CD4-positive, alpha-beta T cell (primary cell): ENCODE measurements around the gene PACSIN1. TPM values are rescaled to one million over a fixed set of nuclear protein-coding genes. Genes with fewer than 3 reads are reported as not detected.

Experiments used
- ATAC-seq: fragments of 200-7000 bp; cut with Tn5 transposase; one replicate; pipeline ENCODE4 v1.10.0; 2022; ENCODE audit warnings: mild to moderate bottlenecking; ENCODE audit not compliant: poor library complexity
- CTCF ChIA-PET: fragments of 350-600 bp; sonication (Branson Sonifier 250); formaldehyde crosslinking; loops from one replicate; lab custom pipeline; 2021; ENCODE audit warnings: antibody characterized with exemption, inconsistent platforms; lab: Charles Lee
- POLR2A ChIA-PET: fragments of 350-600 bp; sonication (Branson Sonifier 250); formaldehyde crosslinking; loops from one replicate; lab custom pipeline; 2021; ENCODE audit warnings: antibody characterized with exemption, inconsistent platforms; lab: Charles Lee
- DNase-seq, 14 experiments: peaks; one replicate each; pipeline ENCODE4 v3.0.0-alpha.2; 2013 to 2020; ENCODE audit warnings: mixed read lengths in 2 of 14
- H3K27ac ChIP-seq, 2 donors: one replicate each; pipeline versions ENCODE4 v1.5.1 to v1.7.0; 2013; ENCODE audit warnings: low read length in 2 of 2, low read depth in 1 of 2, mild to moderate bottlenecking in 1 of 2
- H3K27me3 ChIP-seq, 2 experiments: 1 replicate in 1 of 2; 2 replicates in 1 of 2; pipeline versions ENCODE4 v1.6.1 to v1.7.0; 2013; ENCODE audit warnings: low read length in 2 of 2, control low read depth in 1 of 2, mild to moderate bottlenecking in 1 of 2, moderate library complexity in 1 of 2; ENCODE audit not compliant: insufficient read depth in 2 of 2, control insufficient read depth in 1 of 2
- H3K36me3 ChIP-seq: one replicate; pipeline ENCODE4 v1.6.1; 2013; ENCODE audit warnings: low read length, control low read depth; ENCODE audit not compliant: insufficient read depth
- H3K4me1 ChIP-seq: one replicate; pipeline ENCODE4 v1.6.1; 2013; ENCODE audit warnings: low read length, control low read depth; ENCODE audit not compliant: insufficient read depth
- H3K4me3 ChIP-seq: one replicate; pipeline ENCODE4 v1.5.1; 2013; ENCODE audit warnings: mild to moderate bottlenecking, low read length, moderate library complexity
- H3K9me3 ChIP-seq, 2 experiments: 1 replicate in 1 of 2; 2 replicates in 1 of 2; pipeline versions ENCODE4 v1.6.1 to v1.7.0; 2013; ENCODE audit warnings: low read length in 2 of 2, mild to moderate bottlenecking in 2 of 2, control low read depth in 1 of 2, moderate library complexity in 1 of 2; ENCODE audit not compliant: control insufficient read depth in 1 of 2, insufficient read depth in 1 of 2
- H3K27ac Mint-ChIP-seq: one replicate; pipeline ENCODE4 v1.8.0; 2020; ENCODE audit warnings: mixed read lengths
- H3K27me3 Mint-ChIP-seq: one replicate; pipeline ENCODE4 v1.8.0; 2021; ENCODE audit warnings: mixed read lengths
- H3K36me3 Mint-ChIP-seq: one replicate; pipeline ENCODE4 v1.8.0; 2021; ENCODE audit warnings: low read depth, mixed read lengths
- H3K4me1 Mint-ChIP-seq: one replicate; pipeline ENCODE4 v1.8.0; 2021; ENCODE audit warnings: low read depth, mixed read lengths
- H3K4me3 Mint-ChIP-seq: one replicate; pipeline ENCODE4 v1.8.0; 2020; ENCODE audit warnings: mild to moderate bottlenecking, mixed read lengths
- H3K9me3 Mint-ChIP-seq: one replicate; pipeline ENCODE4 v1.8.0; 2020; ENCODE audit warnings: mixed read lengths
- CTCF ChIP-seq: fragments of 200-600 bp; IDR thresholded peaks from one replicate; pipeline ENCODE4 v1.8.0; 2022; ENCODE audit warnings: antibody characterized with exemption, mild to moderate bottlenecking
- intact Hi-C, 2 experiments: fragments of 100-400 bp; cut with DNase I in 1 of 2; cut with micrococcal nuclease in 1 of 2; formaldehyde crosslinking; loops; one replicate each; pipeline versions ENCODE4 v1.15.1 to v1.9.0; 2023 to 2025; cut with DNase I, micrococcal nuclease
- total RNA-seq, 174 experiments: library from RNA in 2 of 174; stranded (reverse) in 2 of 174; gene quantifications; one replicate each; pipeline ENCODE4 v1.2.3 and lab custom pipeline; 2021 to 2026

Gene PACSIN1
- total RNA-seq, 2 experiments from 2014 or later: 1.3 to 1.4 TPM

DNA sequence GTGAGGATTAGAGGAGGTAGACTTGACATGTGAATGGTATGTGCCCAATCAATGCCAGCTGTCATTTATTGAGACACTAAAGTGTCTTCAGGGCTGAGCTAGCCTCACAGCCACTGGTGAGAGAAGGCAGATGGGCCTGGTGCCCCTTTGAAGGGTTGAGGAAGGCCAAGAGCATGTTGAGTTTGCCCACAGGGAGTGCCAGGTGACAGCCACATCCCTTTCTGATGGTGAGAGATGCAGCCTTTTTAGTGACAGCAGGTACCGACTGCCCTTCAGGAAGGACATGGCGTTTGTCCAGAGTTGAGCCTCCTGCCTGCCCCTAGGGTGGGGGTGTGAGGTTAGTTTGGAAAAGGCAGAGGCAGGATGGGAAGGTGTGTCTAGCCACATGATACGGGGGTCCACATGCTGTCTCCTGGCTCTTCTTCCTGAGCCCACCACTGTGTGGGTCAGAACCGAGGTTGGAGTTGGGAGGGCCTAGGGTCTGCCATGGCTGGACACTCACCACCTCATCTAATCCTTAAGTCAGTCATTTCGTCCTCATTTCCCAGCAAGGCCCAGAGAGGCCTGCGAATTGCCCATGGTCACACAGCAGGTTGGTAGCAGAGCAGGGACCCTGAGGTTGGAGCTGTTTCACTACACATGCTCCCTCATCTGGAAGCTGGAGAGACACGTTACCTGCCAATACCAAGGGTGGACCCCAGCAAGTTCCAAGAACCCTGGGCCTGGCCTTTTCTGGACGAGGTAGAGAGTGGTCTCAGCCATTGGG is 57.7 kb downstream of the PACSIN1 start:
- no peaks in the 10 kb centered on the region for H3K9me3 Mint-ChIP-seq
- H3K4me3 Mint-ChIP-seq: no peak overlapping the region
- ChIA-PET CTCF (no interaction called here), POLR2A (interaction anchor here (0.6 kb wide), 2 partner anchors 267 to 968 kb away, joined by 3 read pairs; no protein-coding TSS in a partner anchor)
- TF ChIP-seq CTCF: no peak
- Histone ChIP-seq H3K36me3 (no peaks in the 10 kb centered on the region), H3K9me3 (no peaks in the 10 kb centered on the region), H3K27me3 (no peaks in the 10 kb centered on the region), H3K4me3 (no peak overlapping the region), H3K27ac (no peak overlapping the region), H3K4me1 (peaks cover 15% of the 10 kb centered on the region)
- DNase-seq (no peak), ATAC-seq (no peak)
- intact Hi-C loops: loop anchor here in 1 of 2 experiments (10.0 kb wide), 3 partner anchors 171 to 739 kb away; partner anchors contain the start of genes BLTP3A, ILRUN and LEMD2
- H3K27ac Mint-ChIP-seq: no peak overlapping the region
- peaks cover 11% of the 10 kb centered on the region for H3K4me1 Mint-ChIP-seq
- H3K27me3 Mint-ChIP-seq: no peaks in the 10 kb centered on the region
- no peaks in the 10 kb centered on the region for H3K36me3 Mint-ChIP-seq

DNA sequence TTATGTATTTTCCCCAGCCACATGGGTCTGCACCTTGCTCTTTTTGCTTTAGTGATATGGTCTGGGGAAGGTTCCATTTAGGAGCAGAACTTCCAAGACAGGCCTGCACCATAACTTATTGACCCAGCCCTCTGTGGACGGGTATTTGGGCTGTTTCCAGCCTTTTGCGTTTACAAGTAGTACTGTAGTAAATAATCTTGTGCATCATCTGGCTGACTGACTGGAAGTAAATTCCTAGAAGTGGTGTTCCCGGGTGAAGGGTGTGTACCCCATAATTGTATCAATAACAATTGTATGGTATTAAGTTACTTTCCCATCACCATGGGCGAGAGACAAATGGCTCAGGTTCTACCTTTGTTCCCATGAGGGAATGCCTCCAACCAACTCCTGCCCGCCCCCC is 58.6 kb downstream of the PACSIN1 start:
- Mint-ChIP-seq H3K4me1 (peaks cover 11% of the 10 kb centered on the region), H3K36me3 (no peaks in the 10 kb centered on the region), H3K27me3 (no peaks in the 10 kb centered on the region), H3K9me3 (no peaks in the 10 kb centered on the region), H3K4me3 (no peak overlapping the region), H3K27ac (no peak overlapping the region)
- Histone ChIP-seq H3K9me3 (no peaks in the 10 kb centered on the region), H3K4me3 (no peak overlapping the region), H3K36me3 (no peaks in the 10 kb centered on the region), H3K4me1 (peaks cover 15% of the 10 kb centered on the region), H3K27ac (no peak overlapping the region), H3K27me3 (no peaks in the 10 kb centered on the region)
- CTCF ChIA-PET: no interaction called here
- POLR2A ChIA-PET: no interaction called here
- TF ChIP-seq CTCF: no peak
- ATAC-seq (no peak), DNase-seq (no peak)
- intact Hi-C loops: loop anchor here in 1 of 2 experiments (10.0 kb wide), 3 partner anchors 170 to 740 kb away; partner anchors contain the start of genes BLTP3A, ILRUN and LEMD2

GRCh38 chr6:34524971-34525370 is 59.1 kb downstream of the PACSIN1 start:
- Mint-ChIP-seq H3K36me3 (no peaks in the 10 kb centered on the region), H3K4me1 (peaks cover 11% of the 10 kb centered on the region), H3K27ac (no peak overlapping the region), H3K9me3 (no peaks in the 10 kb centered on the region), H3K27me3 (no peaks in the 10 kb centered on the region), H3K4me3 (no peak overlapping the region)
- Histone ChIP-seq H3K9me3 (no peaks in the 10 kb centered on the region), H3K36me3 (no peaks in the 10 kb centered on the region), H3K4me3 (no peak overlapping the region), H3K27me3 (no peaks in the 10 kb centered on the region), H3K4me1 (peaks cover 15% of the 10 kb centered on the region), H3K27ac (no peak overlapping the region)
- DNase-seq (no peak), ATAC-seq (no peak)
- TF ChIP-seq CTCF: no peak
- ChIA-PET POLR2A (no interaction called here), CTCF (no interaction called here)
- intact Hi-C loops: loop anchor here in 1 of 2 experiments (5.0 to 10.0 kb wide), 8 partner anchors 98 to 740 kb away; partner anchors contain the start of genes ANKS1A, BLTP3A, HMGA1 and ILRUN
